Small intestine (tissue), 7 donors: Measurements from ENCODE around the gene SLC12A7. TPM values are rescaled to one million over a fixed set of nuclear protein-coding genes. Genes with fewer than 3 reads are reported as not detected.

ENCODE experiments used
- DNase-seq, 2 donors: peaks; one replicate each; pipeline versions ENCODE4 v3.0.0 to v3.0.0-alpha.2; 2013
- FAIRE-seq: peaks from 2 replicates; lab custom pipeline; 2012; peaks lifted over from hg19 to GRCh38; lab: Jason Lieb, UNC
- H3K27ac ChIP-seq, 3 donors: one replicate each; pipeline ENCODE4 v1.5.1; 2013; ENCODE audit warnings: low read length in 2 of 3, mild to moderate bottlenecking in 2 of 3, control low read depth in 1 of 3, inconsistent platforms in 1 of 3, low read depth in 1 of 3, moderate library complexity in 1 of 3
- H3K27me3 ChIP-seq, 3 donors: one replicate each; pipeline ENCODE4 v1.6.1; 2013; ENCODE audit warnings: low read length in 3 of 3, inconsistent platforms in 1 of 3; ENCODE audit not compliant: control insufficient read depth in 3 of 3, insufficient read depth in 3 of 3
- H3K36me3 ChIP-seq, 3 donors: one replicate each; pipeline ENCODE4 v1.6.1; 2013; ENCODE audit warnings: low read length in 3 of 3, inconsistent platforms in 1 of 3, low read depth in 1 of 3, mild to moderate bottlenecking in 1 of 3, moderate library complexity in 1 of 3; ENCODE audit not compliant: control insufficient read depth in 3 of 3, insufficient read depth in 2 of 3
- H3K4me1 ChIP-seq, 3 donors: one replicate each; pipeline ENCODE4 v1.6.1; 2013; ENCODE audit warnings: low read length in 2 of 3, inconsistent platforms in 1 of 3, low read depth in 1 of 3, mild to moderate bottlenecking in 1 of 3, moderate library complexity in 1 of 3; ENCODE audit not compliant: control insufficient read depth in 3 of 3, insufficient read depth in 2 of 3
- H3K4me3 ChIP-seq, 3 donors: one replicate each; pipeline ENCODE4 v1.5.1; 2013; ENCODE audit warnings: low read length in 3 of 3, control low read depth in 1 of 3, inconsistent platforms in 1 of 3, low read depth in 1 of 3, mild to moderate bottlenecking in 1 of 3, moderate library complexity in 1 of 3
- H3K9me3 ChIP-seq, 2 donors: one replicate each; pipeline ENCODE4 v1.6.1; 2013; ENCODE audit warnings: low read depth in 1 of 2, low read length in 1 of 2; ENCODE audit not compliant: control insufficient read depth in 2 of 2, insufficient read depth in 1 of 2
- WGBS, 3 donors: extraction: QIAGEN DNeasy Blood & Tissue Kit; methylation state at CpG; one replicate each; pipeline ENCODE4 v1.1.7; 2013; 5-methylcytosine and 5-hydroxymethylcytosine counted together
- polyA plus RNA-seq, 4 donors: library from polyadenylated mRNA; stranded (reverse) in 3 of 4; unstranded in 1 of 4; fragments of 200-250 nt in 3 of 4; fragments of 120-200 nt in 1 of 4; gene quantifications; one replicate each; pipeline versions ENCODE4 v1.2.1 to v1.2.3, GENCODE V29; 2013
- donor health status: healthy with polysubstance abuse.
- donor health status: control.
- donor health status: control.
- donor health status: Bipolar disorder and iron deficiency.
- donor health status: healthy.

SLC12A7 gene
- polyA plus RNA-seq, 4 donors, result 32.7 to 79.9 (median 44.5) TPM

DNA sequence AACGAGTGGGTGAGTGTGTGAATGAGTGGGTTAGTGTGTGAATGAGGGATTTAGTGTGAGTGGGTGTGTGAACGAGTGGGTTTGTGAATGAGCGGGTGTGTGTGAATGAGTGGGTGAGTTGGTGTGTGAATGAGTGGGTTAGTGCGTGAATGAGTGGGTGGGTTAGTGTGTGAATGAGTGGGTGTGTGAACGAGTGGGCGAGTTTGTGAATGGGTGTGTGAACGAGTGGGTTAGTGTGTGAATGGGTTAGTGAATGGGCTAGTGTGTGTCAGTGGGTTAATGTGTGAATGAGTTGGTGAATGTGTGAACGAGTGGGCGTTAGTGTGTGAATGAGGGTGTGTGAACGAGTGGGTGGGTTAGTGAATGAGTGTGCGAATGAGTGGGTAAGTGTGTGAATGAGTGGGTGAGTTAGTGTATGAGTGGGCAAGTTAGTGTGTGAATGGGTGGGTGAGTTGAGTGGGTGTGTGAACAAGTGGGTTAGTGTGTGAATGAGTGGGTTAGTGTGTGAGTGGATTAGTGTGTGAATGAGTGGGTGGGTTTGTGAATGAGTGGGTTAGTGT is 63.6 kb downstream of the SLC12A7 start:
- no peaks in the 10 kb centered on the region for H3K9me3 ChIP-seq
- H3K27ac ChIP-seq, result no peak overlapping the region
- no peaks in the 10 kb centered on the region for H3K27me3 ChIP-seq
- peaks cover 0 to 40% (median 7%) of the 10 kb centered on the region in 3 donors for H3K36me3 ChIP-seq
- no peak for FAIRE-seq
- H3K4me3 ChIP-seq, result no peak overlapping the region
- H3K4me1 ChIP-seq, result no peaks in the 10 kb centered on the region
- DNase-seq, result no peak
- WGBS, 3 donors, result 85 to 87% (median 85%) methylated on average over 11 of the region's 11 CpGs

DNA sequence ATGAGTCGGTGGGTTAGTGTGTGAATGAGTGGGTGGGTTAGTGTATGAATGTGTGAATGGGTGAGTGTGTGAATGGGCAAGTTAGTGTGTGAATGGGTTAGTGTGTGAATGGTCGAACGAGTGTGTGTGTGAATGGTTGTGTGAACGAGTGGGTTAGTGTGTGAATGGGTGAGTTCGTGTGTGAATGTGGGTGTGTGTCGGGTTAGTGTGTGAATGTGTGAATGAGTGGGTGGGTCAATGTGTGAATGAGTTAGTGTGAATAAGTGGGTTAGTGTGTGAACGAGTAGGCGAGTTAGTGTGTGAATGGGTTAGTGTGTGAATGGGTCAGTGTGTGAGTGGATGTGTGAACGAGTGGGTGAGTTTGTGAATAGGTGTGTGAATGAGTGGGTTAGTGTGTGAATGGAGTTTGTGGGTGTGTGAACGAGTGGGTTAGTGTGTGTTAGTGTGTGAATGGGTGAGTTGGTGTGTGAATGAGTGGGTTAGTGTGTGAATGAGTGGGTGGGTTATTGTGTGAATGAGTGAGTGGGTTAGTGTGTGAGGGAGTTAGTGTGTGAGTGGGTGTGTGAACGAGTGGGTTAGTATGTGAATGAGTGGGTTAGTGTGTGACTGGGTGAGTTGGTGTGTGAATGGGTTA is 64.4 kb downstream of the SLC12A7 start:
- peaks cover 0 to 32% (median 4%) of the 10 kb centered on the region in 3 donors for H3K36me3 ChIP-seq
- H3K9me3 ChIP-seq, result no peaks in the 10 kb centered on the region
- FAIRE-seq (no peak), DNase-seq (no peak)
- H3K4me3 ChIP-seq, result no peak overlapping the region
- H3K4me1 ChIP-seq, result no peaks in the 10 kb centered on the region
- no peaks in the 10 kb centered on the region for H3K27me3 ChIP-seq
- WGBS, 3 donors, result 90 to 92% (median 91%) methylated on average over 11 of the region's 11 CpGs
- no peak overlapping the region for H3K27ac ChIP-seq

- no peak overlapping the region for H3K27ac ChIP-seq
- no peak for DNase-seq
- FAIRE-seq, result no peak
- H3K36me3 ChIP-seq, result peaks cover 0 to 18% (median 0%) of the 10 kb centered on the region in 3 donors
- WGBS, 3 donors, result 87 to 90% (median 88%) methylated on average over 9 of the region's 9 CpGs
- no peaks in the 10 kb centered on the region for H3K4me1 ChIP-seq
- no peaks in the 10 kb centered on the region for H3K27me3 ChIP-seq
- H3K4me3 ChIP-seq, result no peak overlapping the region
- no peaks in the 10 kb centered on the region for H3K9me3 ChIP-seq
These were observed 65.8 kb downstream of the SLC12A7 start for GRCh38 chr5:1045960-1046560.

- Histone ChIP-seq H3K4me1 (no peaks in the 10 kb centered on the region), H3K4me3 (no peak overlapping the region), H3K36me3 (peaks cover 0 to 19% (median 0%) of the 10 kb centered on the region in 3 donors), H3K9me3 (peaks cover 0 to 6% of the 10 kb centered on the region in 2 donors), H3K27ac (no peak overlapping the region), H3K27me3 (no peaks in the 10 kb centered on the region)
- no peak for FAIRE-seq
- 86 to 90% (median 89%) methylated on average over 5 of the region's 5 CpGs for WGBS, 3 donors
- no peak for DNase-seq
These were observed 67.7 kb downstream of the SLC12A7 start for GRCh38 chr5:1044117-1044516.

DNA sequence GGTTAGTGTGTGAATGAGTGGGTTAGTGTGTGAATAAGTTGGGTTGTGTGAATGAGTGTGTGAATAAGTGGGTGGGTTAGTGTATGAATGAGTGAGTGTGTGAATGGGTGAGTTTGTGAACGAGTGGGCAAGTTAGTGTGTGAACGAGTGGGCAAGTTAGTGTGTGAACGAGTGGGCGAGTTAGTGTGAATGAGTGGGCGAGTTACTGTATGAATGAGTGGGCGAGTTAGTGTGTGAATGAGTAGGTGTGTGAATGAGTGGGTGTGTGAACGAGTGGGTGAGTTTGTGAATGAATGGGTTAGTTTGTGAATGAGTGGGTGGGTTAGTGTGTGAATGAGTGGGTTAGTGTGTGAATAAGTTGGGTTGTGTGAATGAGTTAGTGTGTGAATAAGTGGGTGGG is 68.5 kb downstream of the SLC12A7 start:
- H3K4me3 ChIP-seq, result no peak overlapping the region
- DNase-seq (no peak), FAIRE-seq (no peak)
- H3K36me3 ChIP-seq, result peaks cover 0 to 22% (median 0%) of the 10 kb centered on the region in 3 donors
- H3K9me3 ChIP-seq, result peaks cover 0 to 6% of the 10 kb centered on the region in 2 donors
- no peaks in the 10 kb centered on the region for H3K4me1 ChIP-seq
- H3K27ac ChIP-seq, result no peak overlapping the region
- 81 to 89% (median 84%) methylated on average over 7 of the region's 7 CpGs for WGBS, 3 donors
- no peaks in the 10 kb centered on the region for H3K27me3 ChIP-seq

- Histone ChIP-seq H3K9me3 (peaks cover 0 to 6% of the 10 kb centered on the region in 2 donors), H3K27ac (no peak overlapping the region), H3K27me3 (no peaks in the 10 kb centered on the region), H3K4me3 (no peak overlapping the region), H3K36me3 (peaks cover 0 to 29% (median 0%) of the 10 kb centered on the region in 3 donors), H3K4me1 (no peaks in the 10 kb centered on the region)
- DNase-seq (no peak), FAIRE-seq (no peak)
- WGBS, 3 donors, result 80 to 86% (median 85%) methylated on average over 7 of the region's 7 CpGs
These were observed 69.2 kb downstream of the SLC12A7 start for GRCh38 chr5:1042626-1043025.

DNA sequence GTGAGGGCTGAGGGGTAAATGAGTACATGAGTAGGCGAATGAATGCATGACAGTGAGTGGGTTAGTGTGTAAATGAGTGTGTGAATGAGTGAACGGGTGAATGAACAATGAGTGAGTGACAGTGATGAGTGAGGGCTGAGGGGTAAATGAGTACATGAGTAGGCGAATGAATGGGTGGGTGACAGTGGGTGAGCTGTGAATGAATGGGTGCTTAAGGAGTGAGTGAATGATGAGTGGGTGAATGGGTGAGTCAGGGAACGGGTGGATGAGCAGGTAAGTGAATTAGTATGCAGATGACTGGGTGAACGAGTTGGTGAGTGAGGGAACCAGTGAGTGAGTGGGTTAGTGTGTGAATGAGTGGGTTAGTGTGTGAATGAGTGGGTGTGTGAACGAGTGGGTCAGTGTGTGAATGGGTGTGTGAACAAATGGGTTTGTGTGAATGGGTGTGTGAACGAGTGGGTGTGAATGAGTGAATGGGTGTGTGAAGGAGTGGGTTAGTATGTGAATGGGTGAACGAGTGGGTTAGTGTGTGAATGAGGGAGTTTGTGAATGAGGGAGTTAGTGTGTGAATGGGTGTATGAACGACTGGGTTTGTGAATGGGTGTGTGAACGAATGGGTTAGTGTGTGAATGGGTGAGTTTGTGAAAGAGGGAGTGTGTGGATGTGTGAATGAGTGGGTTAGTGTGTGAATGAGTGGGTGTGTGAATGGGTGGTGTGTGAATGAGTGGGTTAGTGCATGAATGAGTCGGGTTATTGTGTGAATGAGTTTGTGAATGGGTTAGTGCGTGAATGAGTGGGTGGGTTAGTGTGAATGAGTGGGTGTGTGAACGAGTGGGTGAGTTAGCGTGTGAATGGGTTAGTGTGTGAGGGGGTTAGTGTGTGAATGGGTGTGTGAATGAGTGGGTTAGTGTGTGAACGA is 70.4 kb downstream of the SLC12A7 start:
- H3K4me1 ChIP-seq, result no peaks in the 10 kb centered on the region
- WGBS, 3 donors, result 79 to 85% (median 80%) methylated on average over 15 of the region's 15 CpGs
- no peak overlapping the region for H3K27ac ChIP-seq

DNA sequence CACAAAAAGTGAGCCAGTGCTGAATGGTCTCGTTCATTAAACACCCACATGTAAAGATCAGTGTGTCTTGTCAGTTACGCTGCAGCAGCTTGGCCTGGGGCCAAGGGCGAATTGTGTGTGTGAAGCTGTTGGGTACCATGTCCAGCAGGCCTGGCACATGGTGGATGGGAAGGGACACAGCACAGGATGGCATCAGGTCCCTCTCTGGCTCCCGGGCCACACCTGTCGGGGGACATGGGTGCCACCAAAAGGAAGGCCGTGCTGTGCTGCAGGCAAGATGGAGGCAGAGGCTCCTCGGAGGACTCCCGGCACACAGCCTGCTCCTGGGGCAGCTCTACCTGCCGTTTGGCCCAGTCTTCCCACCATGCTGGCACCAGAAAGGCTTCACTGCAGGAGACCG is 71.3 kb downstream of the SLC12A7 start:
- H3K4me3 ChIP-seq, result no peak overlapping the region
- no peak for FAIRE-seq
- no peak for DNase-seq
- no peaks in the 10 kb centered on the region for H3K27me3 ChIP-seq
- 87 to 93% (median 90%) methylated on average over 10 of the region's 10 CpGs for WGBS, 3 donors
- H3K9me3 ChIP-seq, result peaks cover 0 to 6% of the 10 kb centered on the region in 2 donors
- no peaks in the 10 kb centered on the region for H3K4me1 ChIP-seq
- peaks cover 0 to 43% (median 0%) of the 10 kb centered on the region in 3 donors for H3K36me3 ChIP-seq
- H3K27ac ChIP-seq, result no peak overlapping the region

More for the DNA sequence above, 70.4 kb downstream of the SLC12A7 start:
- DNase-seq (no peak), FAIRE-seq (no peak)
- Histone ChIP-seq H3K36me3 (peaks cover 0 to 37% (median 0%) of the 10 kb centered on the region in 3 donors), H3K4me3 (no peak overlapping the region), H3K27me3 (no peaks in the 10 kb centered on the region), H3K9me3 (peaks cover 0 to 6% of the 10 kb centered on the region in 2 donors)
